Measurements from ENCODE around the gene POU3F1.

Gene POU3F1

DNA sequence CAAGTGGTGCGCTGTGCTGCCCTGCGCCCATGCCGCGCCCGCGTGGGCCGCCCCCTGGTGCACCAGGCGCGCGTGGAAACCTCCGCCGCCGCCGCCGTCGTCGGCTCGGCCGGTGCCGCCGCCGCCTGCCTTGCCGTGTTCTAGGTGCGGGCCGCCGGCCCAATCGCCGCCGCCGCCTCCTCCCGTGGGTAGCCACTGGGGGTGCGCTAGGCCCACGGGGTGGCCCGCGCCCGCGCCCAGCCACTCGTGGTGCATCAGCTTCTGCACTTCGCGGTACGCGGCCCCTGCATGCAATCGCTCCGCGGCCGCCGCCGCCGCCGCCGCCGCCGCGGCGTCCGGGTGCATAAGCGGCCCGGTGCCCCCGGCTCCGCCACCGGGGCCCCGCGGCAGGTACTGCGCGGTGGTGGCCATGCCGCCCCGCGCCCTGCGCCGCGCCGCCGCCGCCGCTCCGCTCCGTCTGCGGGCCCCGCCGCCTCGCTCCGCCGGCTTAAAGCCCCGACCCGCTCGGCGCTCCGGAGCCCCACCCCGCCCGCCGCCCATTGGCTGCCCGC, at the start of gene POU3F1:
TSS of gene POU3F1 (minus strand) at position 461 of the 551 bp plus-strand sequence. CDS start at position 411, 50 bp downstream.
- no peak for DNase-seq

DNA sequence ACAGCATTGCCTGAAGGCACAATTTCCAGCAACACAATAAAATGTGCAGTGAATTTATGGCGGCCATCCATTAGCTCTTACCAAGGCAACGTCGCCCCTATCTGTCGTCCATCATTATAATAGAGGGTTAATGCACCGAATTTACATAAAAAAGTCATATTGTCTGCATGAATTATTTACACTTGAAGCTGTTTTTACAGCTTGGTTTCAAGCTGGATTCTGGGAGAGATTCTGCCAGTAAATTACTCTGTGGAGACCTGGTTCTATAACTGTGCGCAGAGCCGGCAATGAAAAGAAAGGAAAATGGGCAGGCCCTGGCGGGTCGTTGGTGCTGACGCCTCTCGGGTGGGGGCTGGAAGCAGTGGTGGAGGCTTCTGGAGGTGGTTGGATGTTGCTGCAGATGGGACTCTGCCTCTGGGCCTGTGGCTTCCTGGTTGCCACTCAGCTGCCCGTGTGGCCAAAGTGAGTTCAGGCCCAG, 48.9 kb upstream of the POU3F1 start:
- DNase-seq = no peak

- DNase-seq = peak; percentile 75
These were observed 48.2 kb upstream of the POU3F1 start for GRCh38 chr1:38094711-38095290.

DNA sequence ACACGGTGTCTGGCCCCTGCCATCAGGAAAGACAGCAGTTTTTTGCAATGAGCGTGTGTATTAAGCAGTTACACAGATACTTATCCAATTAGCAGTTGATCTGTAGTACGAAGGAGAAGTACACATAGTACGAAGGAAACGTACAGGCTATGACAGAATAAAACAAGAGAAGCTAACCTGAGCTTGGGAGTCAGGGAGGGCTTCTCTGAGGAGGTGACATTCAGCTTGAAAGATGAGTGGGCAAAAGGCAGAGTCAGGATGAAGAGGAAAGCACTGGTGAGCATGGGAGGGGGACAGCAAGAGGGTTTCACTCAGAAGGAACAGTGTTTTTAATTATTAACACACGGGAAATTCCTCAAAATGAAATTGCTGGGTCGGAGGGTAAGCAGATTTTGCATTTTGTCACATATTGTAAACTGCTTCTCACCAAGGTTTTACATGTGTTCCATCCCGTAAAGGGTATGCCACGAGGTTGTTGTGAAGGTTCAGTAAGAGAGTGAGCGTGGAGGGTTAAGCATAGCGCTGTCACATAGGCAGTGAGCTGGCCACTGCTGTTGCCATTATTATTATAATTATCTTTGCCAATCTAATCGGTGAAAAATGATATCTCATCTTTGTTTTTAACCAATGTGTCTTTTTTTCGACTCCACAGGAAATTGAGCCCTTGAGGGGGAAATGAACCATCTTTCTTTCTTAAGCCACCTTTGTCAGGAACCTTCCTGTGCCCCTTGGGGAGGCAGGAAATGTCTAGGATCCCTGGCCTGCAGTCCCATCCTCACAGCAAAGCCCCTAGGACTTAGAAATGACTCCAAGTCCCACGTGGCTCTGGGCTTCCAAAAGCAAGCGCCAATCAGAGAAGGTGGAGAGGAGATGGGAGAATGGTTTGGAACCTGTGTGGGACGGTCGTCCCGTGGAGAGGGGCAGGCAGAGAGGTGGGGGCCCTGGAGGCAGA, 47.3 kb upstream of the POU3F1 start:
- no peak for DNase-seq

DNA sequence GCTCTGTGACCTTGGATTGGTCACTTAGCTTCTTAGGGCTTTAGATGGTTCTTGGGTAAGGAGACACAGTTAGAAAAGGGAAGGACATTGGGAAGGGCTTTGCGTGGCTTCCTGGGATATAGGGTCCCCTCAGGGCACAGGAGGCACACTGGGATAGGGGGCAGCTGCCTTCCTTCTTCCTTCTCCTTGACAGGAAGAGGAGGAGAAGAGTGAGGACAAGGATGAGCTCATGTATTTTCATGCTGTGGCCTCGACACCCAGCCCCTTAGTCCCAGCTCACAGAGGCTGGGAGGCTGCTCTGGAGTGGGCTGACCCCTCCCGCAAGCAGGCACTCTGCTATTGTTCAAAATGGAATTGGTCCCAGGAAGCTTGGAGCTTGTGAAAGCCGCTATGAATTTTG, 45.7 kb upstream of the POU3F1 start:
- no peak for DNase-seq

DNA sequence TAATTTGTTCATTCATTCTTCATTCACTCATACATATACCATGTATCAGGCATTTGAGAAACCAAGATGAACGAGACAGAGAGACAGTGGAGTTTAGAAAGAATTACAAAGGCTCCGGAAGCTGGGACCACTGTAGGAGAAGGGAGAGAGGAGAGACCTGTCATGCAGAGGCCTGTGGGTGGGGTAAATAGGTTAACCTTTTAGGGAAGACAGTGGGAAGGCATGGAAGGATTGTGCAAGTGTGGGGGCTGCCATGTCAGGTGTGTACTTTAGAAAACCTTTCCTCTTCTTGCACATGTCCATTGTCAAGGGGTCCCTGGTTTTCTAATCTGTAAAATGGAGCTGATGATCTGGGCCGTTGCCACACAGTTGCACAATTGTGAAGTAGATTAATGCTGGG, 44.2 kb upstream of the POU3F1 start:
- DNase-seq = no peak

DNA sequence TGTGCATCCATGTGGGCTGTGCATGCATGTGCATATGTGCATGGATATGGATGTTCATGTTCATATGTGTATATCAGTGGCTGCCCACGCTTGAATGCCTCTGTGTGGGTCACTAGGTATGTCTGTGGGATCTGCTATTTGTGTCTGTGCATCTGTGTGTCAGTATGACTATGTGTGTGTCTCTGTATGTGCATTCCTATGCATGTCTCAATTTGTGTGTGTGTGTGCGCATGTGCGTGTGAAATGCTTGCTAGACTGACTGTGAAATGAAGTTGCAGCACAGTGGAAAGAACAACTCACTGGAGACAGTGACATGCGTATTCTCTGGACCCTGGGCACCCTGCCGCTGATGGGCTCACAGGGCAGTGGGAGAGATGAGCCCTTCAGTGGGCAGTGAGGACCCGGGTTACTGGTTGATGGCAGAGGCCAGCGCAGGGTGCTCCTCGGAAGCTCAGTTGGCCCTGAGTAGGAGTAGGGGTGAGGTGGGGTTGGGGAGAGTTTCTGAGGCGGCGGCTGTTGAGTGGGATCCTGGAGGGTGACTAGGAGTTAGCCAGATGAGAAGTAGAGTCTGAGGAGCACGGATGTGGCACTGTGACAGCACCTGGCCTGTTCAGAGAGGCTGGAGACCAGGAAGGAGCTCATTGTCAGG, 43.2 kb upstream of the POU3F1 start:
- no peak for DNase-seq

GRCh38 chr1:38088791-38089190, 42.2 kb upstream of the POU3F1 start:
- no peak for DNase-seq

DNA sequence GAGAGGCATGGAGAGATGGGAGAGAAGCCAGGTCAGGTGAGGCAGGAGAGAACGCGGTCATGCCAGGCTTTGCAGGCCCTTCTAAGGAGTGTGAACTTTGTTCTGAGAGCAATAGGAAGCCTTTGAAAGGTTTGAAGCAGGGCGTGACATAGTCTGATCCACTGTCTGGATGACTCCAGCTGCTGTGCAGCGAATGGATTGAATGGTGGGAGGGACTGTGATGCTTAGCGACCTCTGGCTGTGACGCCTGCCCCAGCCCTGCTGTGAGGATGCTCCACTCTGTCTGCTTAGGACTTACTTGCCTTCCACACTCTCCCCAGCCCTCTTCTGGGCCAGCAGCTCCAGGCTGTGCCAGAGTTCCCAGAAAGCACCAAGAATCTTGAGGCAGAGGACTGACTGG, 41.8 kb upstream of the POU3F1 start:
- no peak for DNase-seq

- DNase-seq = no peak
These were observed 41.1 kb upstream of the POU3F1 start for GRCh38 chr1:38087676-38088075.

- no peak for DNase-seq
These were observed 39.2 kb upstream of the POU3F1 start for GRCh38 chr1:38085666-38086330.

DNA sequence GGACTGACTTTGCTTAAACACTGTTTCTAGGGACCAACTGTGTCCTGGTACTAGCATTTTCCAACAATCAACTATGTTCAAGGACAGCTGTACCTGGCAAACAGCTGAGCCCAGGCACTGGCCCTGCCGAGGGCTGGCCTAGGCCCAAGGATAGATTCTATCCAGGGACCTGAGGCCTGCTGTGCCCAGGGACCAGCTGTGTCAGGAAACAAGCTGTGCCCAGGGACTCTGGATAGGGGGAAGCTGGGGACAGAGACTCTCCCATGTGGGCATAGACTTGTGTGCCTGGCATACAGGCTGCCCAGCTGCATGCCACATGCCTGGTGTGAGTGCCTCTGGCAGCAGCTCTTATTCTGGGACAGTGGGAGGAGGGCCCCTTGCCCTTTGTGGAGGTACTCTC, 38.1 kb upstream of the POU3F1 start:
- DNase-seq = no peak

GRCh38 chr1:38084113-38084512, 37.5 kb upstream of the POU3F1 start:
- no peak for DNase-seq

DNA sequence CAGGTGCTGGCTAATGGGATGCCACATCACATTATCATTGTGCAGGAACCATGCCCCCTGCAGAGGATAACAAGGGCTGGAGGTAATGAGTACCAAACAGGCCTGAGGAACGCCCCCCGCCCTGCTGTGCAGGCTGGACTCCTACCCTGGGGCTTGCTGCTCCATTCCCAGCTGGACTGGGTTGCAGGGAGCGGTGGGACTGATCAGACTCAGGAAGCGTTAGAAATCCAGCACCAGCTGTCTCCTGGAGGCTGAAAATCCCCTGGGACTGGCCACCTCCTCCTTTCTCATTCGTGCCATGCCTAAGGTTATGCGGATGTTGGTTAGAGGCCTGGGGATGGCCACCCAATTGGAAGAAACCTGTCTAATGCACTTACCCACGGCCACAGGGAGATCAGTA, 36.9 kb upstream of the POU3F1 start:
- peak; percentile 67 for DNase-seq

DNA sequence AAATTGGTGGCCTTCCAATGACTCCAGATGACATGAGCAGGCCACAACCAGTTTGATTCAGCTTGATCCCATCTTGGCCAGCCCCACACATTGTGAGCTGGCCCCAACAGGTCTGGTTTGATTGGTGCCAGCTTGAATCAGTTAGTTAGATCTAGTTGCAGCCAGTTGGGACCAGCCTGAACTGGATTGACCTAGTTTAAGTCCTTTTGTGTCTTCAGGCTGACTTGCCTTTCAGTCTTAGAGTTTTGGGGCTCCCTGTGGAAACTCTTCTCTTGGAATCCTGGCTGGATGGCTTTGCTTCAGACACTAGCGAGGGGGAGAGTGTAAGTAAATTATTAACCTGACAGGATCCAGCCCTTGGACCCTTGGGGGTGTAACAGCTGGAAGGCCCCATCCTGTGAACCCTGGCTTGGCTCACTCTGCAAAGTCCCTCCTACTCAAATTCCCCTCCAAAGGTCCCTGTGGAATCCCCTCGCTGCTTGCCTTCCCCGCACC, 36.2 kb upstream of the POU3F1 start:
- DNase-seq = no peak

- no peak for DNase-seq
These were observed 32.4 kb upstream of the POU3F1 start for GRCh38 chr1:38079019-38079418.

- DNase-seq = no peak
These were observed 31.0 kb upstream of the POU3F1 start for GRCh38 chr1:38077523-38078147.

GRCh38 chr1:38076455-38076854, 29.9 kb upstream of the POU3F1 start:
- no peak for DNase-seq

GRCh38 chr1:38076038-38076437, 29.4 kb upstream of the POU3F1 start:
- no peak for DNase-seq

DNA sequence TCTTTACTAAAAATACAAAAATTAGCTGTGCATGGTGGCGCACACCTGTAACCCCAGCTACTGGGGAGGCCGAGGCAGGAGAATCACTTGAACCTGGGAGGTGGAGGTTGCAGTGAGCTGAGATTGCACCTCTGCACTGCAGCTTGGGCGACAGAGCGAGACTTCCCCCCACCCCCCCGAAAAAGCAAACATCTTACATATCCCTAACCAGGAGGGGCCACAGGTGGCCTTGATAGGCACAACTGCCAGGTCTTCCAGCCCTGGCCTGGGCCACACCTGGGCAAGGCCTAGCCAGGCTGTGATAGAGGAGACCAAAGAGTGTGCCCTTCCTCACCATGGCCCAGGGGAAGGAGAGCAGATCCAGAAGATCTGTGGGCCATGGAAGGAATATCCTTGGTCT, 28.6 kb upstream of the POU3F1 start:
- DNase-seq = no peak

DNA sequence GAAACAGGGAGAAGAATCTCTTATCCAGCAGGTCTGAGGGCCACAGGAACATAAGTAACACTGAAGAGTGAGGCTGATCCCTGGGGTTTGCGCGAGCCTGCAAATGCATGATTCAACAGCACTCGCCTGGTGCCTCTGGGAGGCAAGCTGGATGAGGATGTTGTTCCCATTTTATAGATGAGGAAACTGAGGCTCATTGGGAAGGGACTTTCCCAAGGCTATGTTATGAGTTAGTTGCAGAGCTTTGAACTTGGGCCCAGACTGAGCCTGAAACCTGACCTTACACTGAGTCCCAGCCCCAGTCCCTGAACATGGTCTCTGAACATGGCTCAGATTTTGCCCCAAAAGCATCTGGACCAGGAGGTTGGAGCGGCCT, 27.7 kb upstream of the POU3F1 start:
- DNase-seq = no peak

Data from NCI-H1417 treated with DMSO at 0.1 percent for 48 hours (cell line).